ENCODE data around the gene LDB2.

The LDB2 gene

DNA sequence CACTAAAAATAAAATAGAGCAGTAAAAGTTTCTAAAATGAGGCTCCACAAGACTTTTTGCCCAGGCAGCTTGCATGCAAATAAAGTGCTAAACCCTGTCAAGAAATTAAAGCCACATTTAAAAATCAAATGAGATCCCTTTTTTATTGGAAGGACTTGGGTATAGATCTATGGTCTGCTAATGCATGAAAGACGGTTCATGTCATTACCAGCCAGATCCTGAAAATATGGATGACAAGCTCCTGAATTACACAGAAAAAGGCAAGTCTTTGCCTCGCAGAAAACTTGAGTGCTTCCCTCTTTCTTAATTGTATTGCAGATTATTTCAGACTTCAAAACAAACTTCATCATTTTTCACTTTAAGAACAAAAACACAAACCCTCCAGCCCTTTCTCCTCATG, 169.6 kb downstream of the LDB2 start:
- no peak for DNase-seq (ENCODE audit: low spot score)
- in situ Hi-C loops (cut with MboI; ENCODE audit: low sequenced_read_pairs, unreplicated experiment): no loop called here
- TF ChIP-seq, protein P1, sequence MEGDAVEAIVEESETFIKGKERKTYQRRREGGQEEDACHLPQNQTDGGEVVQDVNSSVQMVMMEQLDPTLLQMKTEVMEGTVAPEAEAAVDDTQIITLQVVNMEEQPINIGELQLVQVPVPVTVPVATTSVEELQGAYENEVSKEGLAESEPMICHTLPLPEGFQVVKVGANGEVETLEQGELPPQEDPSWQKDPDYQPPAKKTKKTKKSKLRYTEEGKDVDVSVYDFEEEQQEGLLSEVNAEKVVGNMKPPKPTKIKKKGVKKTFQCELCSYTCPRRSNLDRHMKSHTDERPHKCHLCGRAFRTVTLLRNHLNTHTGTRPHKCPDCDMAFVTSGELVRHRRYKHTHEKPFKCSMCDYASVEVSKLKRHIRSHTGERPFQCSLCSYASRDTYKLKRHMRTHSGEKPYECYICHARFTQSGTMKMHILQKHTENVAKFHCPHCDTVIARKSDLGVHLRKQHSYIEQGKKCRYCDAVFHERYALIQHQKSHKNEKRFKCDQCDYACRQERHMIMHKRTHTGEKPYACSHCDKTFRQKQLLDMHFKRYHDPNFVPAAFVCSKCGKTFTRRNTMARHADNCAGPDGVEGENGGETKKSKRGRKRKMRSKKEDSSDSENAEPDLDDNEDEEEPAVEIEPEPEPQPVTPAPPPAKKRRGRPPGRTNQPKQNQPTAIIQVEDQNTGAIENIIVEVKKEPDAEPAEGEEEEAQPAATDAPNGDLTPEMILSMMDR (IDR thresholded peaks at IDR 0.05; ENCODE audit: borderline replicate concordance, control extremely low read depth, extremely low read depth, insufficient read depth, missing control alignments): no peak

DNA sequence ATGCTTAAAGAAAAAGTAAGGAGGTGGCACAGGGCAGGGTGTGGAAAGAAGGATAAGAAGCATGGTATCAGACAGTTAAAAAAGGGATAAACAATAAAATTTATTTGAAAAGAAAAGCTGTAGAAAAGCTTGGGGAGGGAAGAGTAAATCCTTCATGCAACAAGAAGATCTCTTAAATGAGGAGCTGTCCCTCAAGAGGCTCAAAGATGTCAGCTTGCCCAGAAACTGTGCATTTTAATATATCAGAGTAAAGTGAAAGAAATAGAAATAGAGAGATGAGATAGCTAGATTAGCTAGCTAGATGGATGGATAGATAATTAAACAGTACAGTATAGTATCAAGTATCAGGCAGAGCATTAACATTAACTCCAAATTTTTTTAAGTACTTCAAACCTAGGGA, 170.3 kb downstream of the LDB2 start:
- TF ChIP-seq, protein P1 (IDR thresholded peaks at IDR 0.05; ENCODE audit: borderline replicate concordance, control extremely low read depth, extremely low read depth, insufficient read depth, missing control alignments): no peak
- in situ Hi-C loops (cut with MboI; ENCODE audit: low sequenced_read_pairs, unreplicated experiment): no loop called here
- no peak for DNase-seq (ENCODE audit: low spot score)

DNA sequence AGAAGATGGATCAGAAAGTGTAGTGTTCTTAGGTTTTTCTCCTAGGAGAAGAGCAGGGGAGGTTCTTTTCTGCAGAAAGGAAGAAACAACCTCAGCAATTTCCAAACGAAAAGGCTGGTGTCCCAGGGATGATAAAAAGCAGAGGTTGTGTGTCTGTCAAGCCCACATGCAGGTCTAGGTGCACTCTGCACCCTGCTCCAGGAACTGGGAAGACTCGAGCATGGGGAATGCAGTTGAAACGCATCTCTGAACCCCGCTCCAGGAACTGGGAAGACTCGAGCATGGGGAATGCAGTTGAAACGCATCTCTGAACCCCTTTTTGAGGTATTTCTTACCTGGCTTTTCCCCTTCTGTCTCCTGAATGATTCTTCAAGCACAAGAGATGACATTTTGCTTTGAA, 171.2 kb downstream of the LDB2 start:
- in situ Hi-C loops (cut with MboI; ENCODE audit: low sequenced_read_pairs, unreplicated experiment): no loop called here
- TF ChIP-seq, protein P1 (IDR thresholded peaks at IDR 0.05; ENCODE audit: borderline replicate concordance, control extremely low read depth, extremely low read depth, insufficient read depth, missing control alignments): no peak
- DNase-seq (ENCODE audit: low spot score): no peak

DNA sequence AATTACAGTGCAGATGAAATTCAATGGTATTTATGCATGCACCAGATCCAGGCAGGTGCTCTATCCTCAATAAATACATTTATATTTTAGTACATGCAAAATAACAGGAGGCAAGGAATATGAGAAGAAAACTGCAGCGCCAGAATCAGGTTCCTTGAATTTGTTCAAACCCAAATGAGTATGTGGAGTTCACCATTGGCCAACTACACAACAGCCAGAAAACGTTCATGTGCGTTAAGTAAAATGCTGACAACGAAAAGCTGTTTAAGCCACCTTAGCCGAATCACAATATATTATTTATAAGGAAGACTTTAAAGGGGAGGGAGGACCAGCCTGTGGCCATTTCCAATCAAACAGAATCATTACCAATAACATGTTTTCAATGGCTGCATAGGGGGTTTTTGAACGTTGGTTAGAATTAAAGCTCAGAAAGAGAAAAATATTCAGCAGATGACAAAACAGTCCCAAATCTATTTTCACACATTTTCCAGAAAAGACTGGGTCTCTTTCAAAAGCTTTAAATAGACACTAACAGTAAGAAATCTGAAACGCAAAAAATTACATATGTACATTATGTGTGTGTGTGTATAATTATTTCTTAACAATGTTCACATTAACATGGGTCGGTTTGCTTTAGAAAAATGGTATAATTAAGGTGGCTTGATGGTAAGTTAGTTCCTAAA, 171.9 kb downstream of the LDB2 start:
- in situ Hi-C loops (cut with MboI; ENCODE audit: low sequenced_read_pairs, unreplicated experiment): no loop called here
- TF ChIP-seq, protein P1 (IDR thresholded peaks at IDR 0.05; ENCODE audit: borderline replicate concordance, control extremely low read depth, extremely low read depth, insufficient read depth, missing control alignments): no peak
- DNase-seq (ENCODE audit: low spot score): no peak

DNA sequence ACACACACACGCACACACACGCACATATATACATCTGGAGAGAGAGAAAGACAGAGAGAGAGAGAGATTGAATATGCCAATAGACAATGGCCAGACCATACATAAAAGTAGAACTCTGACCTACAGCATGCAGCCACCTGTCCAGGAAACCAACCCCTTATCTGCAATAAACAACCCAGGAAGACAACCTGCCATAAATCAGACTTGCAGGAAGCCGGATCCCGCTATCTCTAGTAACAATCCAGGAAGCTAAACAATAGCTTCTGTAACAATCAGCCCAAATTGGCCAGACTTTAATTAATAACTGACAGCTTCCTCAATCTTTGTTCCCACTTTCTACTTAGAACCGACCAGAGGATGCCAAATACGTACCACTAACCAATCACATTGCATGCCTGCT, 173.2 kb downstream of the LDB2 start:
- TF ChIP-seq, protein P1 (IDR thresholded peaks at IDR 0.05; ENCODE audit: borderline replicate concordance, control extremely low read depth, extremely low read depth, insufficient read depth, missing control alignments): no peak
- DNase-seq (ENCODE audit: low spot score): no peak
- in situ Hi-C loops (cut with MboI; ENCODE audit: low sequenced_read_pairs, unreplicated experiment): no loop called here

DNA sequence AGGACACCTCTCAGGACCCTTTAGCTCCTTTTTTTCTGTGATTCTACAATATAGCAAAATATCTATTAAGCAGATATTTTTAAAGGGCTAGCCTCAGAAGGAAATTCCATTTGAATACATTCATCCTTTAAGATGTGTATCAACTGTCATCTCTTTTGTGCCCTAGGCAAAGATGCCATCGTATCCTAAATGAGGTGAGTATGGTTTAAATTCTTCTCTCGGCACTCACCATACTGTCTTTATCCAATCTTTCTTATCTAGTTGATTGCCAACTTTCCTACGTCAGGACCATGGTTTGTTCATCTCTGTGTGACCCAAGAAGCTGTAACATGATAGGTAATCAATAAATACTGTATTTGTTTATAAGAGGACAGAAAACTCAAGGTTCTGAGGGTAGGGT, 176.0 kb downstream of the LDB2 start:
- TF ChIP-seq, protein P1 (IDR thresholded peaks at IDR 0.05; ENCODE audit: borderline replicate concordance, control extremely low read depth, extremely low read depth, insufficient read depth, missing control alignments): no peak
- no peak for DNase-seq (ENCODE audit: low spot score)
- in situ Hi-C loops (cut with MboI; ENCODE audit: low sequenced_read_pairs, unreplicated experiment): no loop called here

Measured in GM13976 (cell line).